ENCODE data around the gene LAD1. TPM values are rescaled to one million over a fixed set of nuclear protein-coding genes. Genes with fewer than 3 reads are reported as not detected.

LAD1 gene
- total RNA-seq, 2 experiments from 2014 or later = not detected

GRCh38 chr1:201332021-201332420 lies 67.1 kb downstream of the LAD1 start:
- Histone ChIP-seq H3K27ac (ENCODE audit: low read depth, low read length, poor library complexity, severe bottlenecking) (no peak overlapping the region), H2AFZ (ENCODE audit: low read length) (no peak overlapping the region), H3K4me2 (ENCODE audit: low read length) (no peak overlapping the region), H4K20me1 (ENCODE audit: insufficient read depth, low read length) (no peaks in the 10 kb centered on the region), H3K36me3 (ENCODE audit: insufficient read depth, low read length) (no peaks in the 10 kb centered on the region), H3K79me2 (ENCODE audit: insufficient read depth, low read depth, low read length) (no peaks in the 10 kb centered on the region), H3K9me2 (ENCODE audit: insufficient read depth, low read length) (no peaks in the 10 kb centered on the region), H3K9me3 (ENCODE audit: low read length) (no peaks in the 10 kb centered on the region), H3K4me3 (ENCODE audit: low read depth, low read length, poor library complexity, severe bottlenecking) (no peak overlapping the region), H3K4me1 (ENCODE audit: insufficient read depth, low read length, poor library complexity, severe bottlenecking) (no peaks in the 10 kb centered on the region)
- intact Hi-C loops (cut with micrococcal nuclease; ENCODE audit: unreplicated experiment) = no loop called here
- CTCF ChIA-PET (ENCODE audit: unreplicated experiment) = no interaction called here
- no peak for DNase-seq (ENCODE audit: low spot score)
- BruUV-seq (replicated peaks) = no TSS peak
- TF ChIP-seq EZH2phosphoT487 (IDR thresholded peaks at IDR 0.05; ENCODE audit: borderline replicate concordance, low read depth, low read length) (no peak), CTCF (conservative IDR thresholded peaks at IDR 0.05; ENCODE audit: low read length) (no peak)
- POLR2A ChIA-PET = no interaction called here

- ChIA-PET CTCF (ENCODE audit: unreplicated experiment) (no interaction called here), POLR2A (no interaction called here)
- no peak overlapping the region for H3K27ac ChIP-seq (ENCODE audit: low read depth, low read length, poor library complexity, severe bottlenecking)
- no peak for DNase-seq (ENCODE audit: low spot score)
- no peaks in the 10 kb centered on the region for H3K36me3 ChIP-seq (ENCODE audit: insufficient read depth, low read length)
- H3K4me2 ChIP-seq (ENCODE audit: low read length) = no peak overlapping the region
- H3K9me2 ChIP-seq (ENCODE audit: insufficient read depth, low read length) = no peaks in the 10 kb centered on the region
- BruUV-seq (replicated peaks) = no TSS peak
- no peaks in the 10 kb centered on the region for H3K4me1 ChIP-seq (ENCODE audit: insufficient read depth, low read length, poor library complexity, severe bottlenecking)
- H3K79me2 ChIP-seq (ENCODE audit: insufficient read depth, low read depth, low read length) = no peaks in the 10 kb centered on the region
- H3K4me3 ChIP-seq (ENCODE audit: low read depth, low read length, poor library complexity, severe bottlenecking) = no peak overlapping the region
- H2AFZ ChIP-seq (ENCODE audit: low read length) = no peak overlapping the region
- intact Hi-C loops (cut with micrococcal nuclease; ENCODE audit: unreplicated experiment) = no loop called here
- H3K9me3 ChIP-seq (ENCODE audit: low read length) = no peaks in the 10 kb centered on the region
- TF ChIP-seq EZH2phosphoT487 (IDR thresholded peaks at IDR 0.05; ENCODE audit: borderline replicate concordance, low read depth, low read length) = no peak
- H4K20me1 ChIP-seq (ENCODE audit: insufficient read depth, low read length) = no peaks in the 10 kb centered on the region
These were observed 68.0 kb downstream of the LAD1 start for GRCh38 chr1:201331166-201331565.

Other genes starting within 250 kb of the LAD1 start
- gene TMEM9, start 244.8 kb downstream of the LAD1 start, total RNA-seq (2014; rRNA removed; shearing (Covaris generic)) = 35.3 and 35.9 TPM in 2 replicates
- 24.8 and 28.5 TPM in 2 replicates for gene TMEM9, start 244.8 kb downstream of the LAD1 start, total RNA-seq (2022)
- not detected in 2 replicates for gene IGFN1, start 208.5 kb downstream of the LAD1 start, total RNA-seq (2014; rRNA removed; shearing (Covaris generic))
- gene IGFN1, start 208.5 kb downstream of the LAD1 start, total RNA-seq (2022) = not detected in 2 replicates
- gene PKP1, start 115.8 kb downstream of the LAD1 start, total RNA-seq (2014; rRNA removed; shearing (Covaris generic)) = not detected in 2 replicates
- not detected in 2 replicates for gene PKP1, start 115.8 kb downstream of the LAD1 start, total RNA-seq (2022)
- gene TNNT2, start 21.6 kb downstream of the LAD1 start, total RNA-seq (2014; rRNA removed; shearing (Covaris generic)) = not detected in 2 replicates
- gene TNNT2, start 21.6 kb downstream of the LAD1 start, total RNA-seq (2022) = not detected in 2 replicates
- 0.95 and 4.9 TPM in 2 replicates for gene TNNI1, start 22.4 kb upstream of the LAD1 start, total RNA-seq (2014; rRNA removed; shearing (Covaris generic))
- 2.0 and 3.1 TPM in 2 replicates for gene TNNI1, start 22.4 kb upstream of the LAD1 start, total RNA-seq (2022)
- not detected in 2 replicates for gene PHLDA3, start 69.9 kb upstream of the LAD1 start, total RNA-seq (2014; rRNA removed; shearing (Covaris generic))
- not detected in 2 replicates for gene PHLDA3, start 69.9 kb upstream of the LAD1 start, total RNA-seq (2022)
- 46.4 and 52.8 TPM in 2 replicates for gene CSRP1, start 107.8 kb upstream of the LAD1 start, total RNA-seq (2014; rRNA removed; shearing (Covaris generic))
- gene CSRP1, start 107.8 kb upstream of the LAD1 start, total RNA-seq (2022) = 72.2 and 89.8 TPM in 2 replicates
- 2.5 and 4.2 TPM in 2 replicates for gene NAV1, start 139.8 kb upstream of the LAD1 start, total RNA-seq (2014; rRNA removed; shearing (Covaris generic))
- gene NAV1, start 139.8 kb upstream of the LAD1 start, total RNA-seq (2022) = 19.8 and 20.7 TPM in 2 replicates